Mesothelial cell of epicardium (in vitro differentiated cells): ENCODE results near the gene OSGEP. TPM values are rescaled to one million over a fixed set of nuclear protein-coding genes. Genes with fewer than 3 reads are reported as not detected.

Experiments used
- DNase-seq, 2 experiments: peaks; one replicate each; pipeline ENCODE4 v3.0.0; 2021; ENCODE audit warnings: low spot score in 2 of 2; ENCODE audit not compliant: unreplicated experiment in 2 of 2
- H3K27ac Mint-ChIP-seq: 2 replicates; pipeline ENCODE4 v1.8.0; 2021; ENCODE audit warnings: mixed read lengths
- H3K27me3 Mint-ChIP-seq: 2 replicates; pipeline ENCODE4 v1.8.0; 2021; ENCODE audit warnings: low read depth, mixed read lengths
- H3K36me3 Mint-ChIP-seq: 2 replicates; pipeline ENCODE4 v1.8.0; 2021; ENCODE audit warnings: mixed read lengths
- H3K4me1 Mint-ChIP-seq: 2 replicates; pipeline ENCODE4 v1.8.0; 2021; ENCODE audit warnings: mixed read lengths
- H3K4me3 Mint-ChIP-seq: 2 replicates; pipeline ENCODE4 v1.8.0; 2021; ENCODE audit warnings: mild to moderate bottlenecking, moderate library complexity, mixed read lengths
- H3K9me3 Mint-ChIP-seq: 2 replicates; pipeline ENCODE4 v1.8.0; 2021; ENCODE audit warnings: mixed read lengths
- total RNA-seq: library from RNA; stranded (reverse); gene quantifications from 3 replicates; pipeline ENCODE4 v1.2.1, GENCODE V29; 2021
- TF ChIP-seq, protein P1 (sequence below): fragments of 200-600 bp; sonication (generic); IDR thresholded peaks from one replicate; pipeline ENCODE4 v1.5.0; 2021; ENCODE audit warnings: antibody characterized with exemption; ENCODE audit not compliant: unreplicated experiment

The OSGEP gene
- total RNA-seq, 1 donor from 2014 or later, result 67.0 TPM

- no peaks in the 10 kb centered on the region for H3K27me3 Mint-ChIP-seq
- H3K36me3 Mint-ChIP-seq, result no peaks in the 10 kb centered on the region
- H3K4me1 Mint-ChIP-seq, result peaks cover 1% of the 10 kb centered on the region
- no peak overlapping the region for H3K27ac Mint-ChIP-seq
- TF ChIP-seq, protein P1, sequence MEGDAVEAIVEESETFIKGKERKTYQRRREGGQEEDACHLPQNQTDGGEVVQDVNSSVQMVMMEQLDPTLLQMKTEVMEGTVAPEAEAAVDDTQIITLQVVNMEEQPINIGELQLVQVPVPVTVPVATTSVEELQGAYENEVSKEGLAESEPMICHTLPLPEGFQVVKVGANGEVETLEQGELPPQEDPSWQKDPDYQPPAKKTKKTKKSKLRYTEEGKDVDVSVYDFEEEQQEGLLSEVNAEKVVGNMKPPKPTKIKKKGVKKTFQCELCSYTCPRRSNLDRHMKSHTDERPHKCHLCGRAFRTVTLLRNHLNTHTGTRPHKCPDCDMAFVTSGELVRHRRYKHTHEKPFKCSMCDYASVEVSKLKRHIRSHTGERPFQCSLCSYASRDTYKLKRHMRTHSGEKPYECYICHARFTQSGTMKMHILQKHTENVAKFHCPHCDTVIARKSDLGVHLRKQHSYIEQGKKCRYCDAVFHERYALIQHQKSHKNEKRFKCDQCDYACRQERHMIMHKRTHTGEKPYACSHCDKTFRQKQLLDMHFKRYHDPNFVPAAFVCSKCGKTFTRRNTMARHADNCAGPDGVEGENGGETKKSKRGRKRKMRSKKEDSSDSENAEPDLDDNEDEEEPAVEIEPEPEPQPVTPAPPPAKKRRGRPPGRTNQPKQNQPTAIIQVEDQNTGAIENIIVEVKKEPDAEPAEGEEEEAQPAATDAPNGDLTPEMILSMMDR, result no peak
- no peak for DNase-seq
- H3K9me3 Mint-ChIP-seq, result no peaks in the 10 kb centered on the region
- H3K4me3 Mint-ChIP-seq, result no peak overlapping the region
These were observed 44.0 kb upstream of the OSGEP start for GRCh38 chr14:20498622-20499021.

DNA sequence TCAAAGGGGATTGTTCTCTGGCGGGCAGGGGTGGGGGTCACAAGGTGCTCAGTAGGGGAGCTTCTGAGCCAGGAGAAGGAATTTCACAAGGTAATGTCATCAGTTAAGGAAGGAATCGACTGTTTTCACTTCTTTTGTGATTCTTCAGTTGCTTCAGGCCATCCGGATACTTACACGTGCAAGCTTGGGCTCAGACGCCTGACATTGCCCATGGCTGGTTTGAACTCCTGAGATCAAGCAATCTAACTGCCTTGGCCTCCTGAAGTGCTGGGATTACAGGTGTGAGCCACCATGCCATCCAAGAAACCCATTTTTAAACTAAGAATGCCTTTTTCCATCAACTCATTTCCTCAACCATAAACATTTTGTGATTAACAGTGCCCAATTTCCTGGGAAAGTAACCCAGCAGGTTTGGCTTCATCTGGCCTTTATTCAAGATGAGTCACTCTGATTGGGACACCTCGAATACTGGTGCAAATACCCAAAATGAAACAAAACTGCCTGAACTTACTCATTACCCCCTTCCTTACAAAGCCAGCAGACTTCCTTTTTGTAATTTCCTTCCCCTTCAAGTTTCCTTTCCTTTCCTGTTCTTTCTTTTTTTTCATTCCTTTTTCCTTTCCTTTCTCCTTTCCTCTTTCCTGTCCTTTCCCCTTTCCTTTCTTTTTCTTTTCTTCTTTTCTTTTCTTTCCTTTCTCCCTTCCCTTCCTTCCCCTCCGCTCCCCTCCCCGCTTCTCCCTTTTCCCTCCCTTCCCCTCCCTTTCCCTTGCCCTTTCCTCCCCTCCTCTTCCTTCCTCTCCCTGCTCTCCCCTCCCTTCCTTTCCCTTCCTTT, 40.5 kb upstream of the OSGEP start:
- Mint-ChIP-seq H3K4me3 (no peak overlapping the region), H3K27ac (no peak overlapping the region), H3K9me3 (no peaks in the 10 kb centered on the region), H3K4me1 (peaks cover 1% of the 10 kb centered on the region), H3K27me3 (no peaks in the 10 kb centered on the region), H3K36me3 (no peaks in the 10 kb centered on the region)
- TF ChIP-seq, protein P1, result no peak
- DNase-seq, result no peak

DNA sequence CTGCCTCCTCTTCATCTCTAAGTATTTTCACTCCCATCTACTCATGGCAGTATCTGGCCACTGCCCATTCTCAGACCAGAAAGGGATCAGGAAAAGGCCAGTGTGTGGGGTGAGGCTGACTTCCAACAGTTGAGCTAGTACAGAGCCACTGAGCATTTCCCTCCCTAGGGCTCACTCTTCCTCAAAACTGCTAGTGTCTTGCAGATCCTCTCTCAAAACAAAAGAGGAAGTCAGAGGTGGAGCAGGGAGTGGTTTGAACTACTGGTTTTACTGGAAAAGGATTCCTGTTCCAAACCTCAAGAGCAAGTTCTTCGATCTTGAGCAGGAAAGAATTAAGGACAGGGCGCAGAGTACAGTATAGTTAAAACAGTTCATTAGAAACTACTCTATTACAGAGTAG, 39.0 kb upstream of the OSGEP start:
- no peaks in the 10 kb centered on the region for H3K27me3 Mint-ChIP-seq

GRCh38 chr14:20492486-20492885, 37.9 kb upstream of the OSGEP start:
- Mint-ChIP-seq H3K27ac (no peak overlapping the region), H3K4me3 (no peak overlapping the region), H3K4me1 (peaks cover 8% of the 10 kb centered on the region), H3K9me3 (no peaks in the 10 kb centered on the region), H3K27me3 (no peaks in the 10 kb centered on the region), H3K36me3 (no peaks in the 10 kb centered on the region)
- no peak for DNase-seq
- TF ChIP-seq, protein P1, result no peak

More for the DNA sequence above, 39.0 kb upstream of the OSGEP start:
- Mint-ChIP-seq H3K4me1 (peaks cover 8% of the 10 kb centered on the region), H3K9me3 (no peaks in the 10 kb centered on the region), H3K4me3 (no peak overlapping the region), H3K27ac (no peak overlapping the region), H3K36me3 (no peaks in the 10 kb centered on the region)
- TF ChIP-seq, protein P1, result no peak
- no peak for DNase-seq

GRCh38 chr14:20490563-20490962, 36.0 kb upstream of the OSGEP start:
- DNase-seq, result no peak
- Mint-ChIP-seq H3K9me3 (no peaks in the 10 kb centered on the region), H3K36me3 (no peaks in the 10 kb centered on the region), H3K4me1 (peaks cover 8% of the 10 kb centered on the region), H3K27ac (no peak overlapping the region), H3K27me3 (no peaks in the 10 kb centered on the region), H3K4me3 (no peak overlapping the region)
- TF ChIP-seq, protein P1, result no peak
